ENCODE data around the gene CLOCK. TPM values are rescaled to one million over a fixed set of nuclear protein-coding genes. Genes with fewer than 3 reads are reported as not detected.

Gene CLOCK
- polyA plus RNA-seq, 2 of the 4 experiments (the other 2 are of a cell fraction), result 6.6 to 14.2 TPM

DNA sequence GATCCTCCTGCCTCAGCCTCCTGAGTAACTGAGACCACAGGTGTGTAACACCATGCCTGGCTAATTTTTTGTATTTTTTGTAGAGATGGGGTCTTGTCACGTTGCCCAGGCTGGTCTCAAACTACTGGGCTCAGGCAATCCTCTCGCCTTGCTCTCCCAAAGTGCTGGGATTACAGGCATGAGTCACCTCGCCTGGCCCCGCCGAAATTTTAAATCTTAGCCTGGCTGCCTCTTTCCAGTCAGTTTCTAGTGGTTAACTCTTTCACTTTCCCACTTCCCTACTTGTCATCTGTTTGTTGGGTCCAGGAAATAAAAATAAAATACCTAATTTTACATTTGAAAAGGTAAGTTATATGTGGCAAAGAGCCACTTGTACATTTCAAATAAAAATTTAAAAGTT, 88.5 kb downstream of the CLOCK start:
- H3K9me3 ChIP-seq, result no peaks in the 10 kb centered on the region
- ChIA-PET CTCF (no interaction called here), POLR2A (no interaction called here)
- FAIRE-seq, result no peak
- TF ChIP-seq ZNF302 (CRISPR knock-in tag; IDR thresholded peaks at IDR 0.05) (no peak), NPAS2 (CRISPR knock-in tag; IDR thresholded peaks at IDR 0.05; ENCODE audit: borderline replicate concordance) (no peak), POLR2A (IDR thresholded peaks at IDR 0.05; ENCODE audit: low read length) (no peak), MAFK (IDR thresholded peaks at IDR 0.05; ENCODE audit: partially characterized antibody) (no peak), SREBF2 (IDR thresholded peaks at IDR 0.05) (no peak), RARB (CRISPR knock-in tag; IDR thresholded peaks at IDR 0.05) (no peak), EP300 (IDR thresholded peaks at IDR 0.05) (no peak), ZSCAN20 (CRISPR knock-in tag; IDR thresholded peaks at IDR 0.05) (no peak), GATA3 (IDR thresholded peaks at IDR 0.05; ENCODE audit: borderline replicate concordance) (no peak), JUNB (IDR thresholded peaks at IDR 0.05) (no peak), NR3C1 (IDR thresholded peaks at IDR 0.05) (no peak), ZFP36 (IDR thresholded peaks at IDR 0.05; ENCODE audit: borderline replicate concordance, partially characterized antibody) (no peak), CBX2 (IDR thresholded peaks at IDR 0.05; ENCODE audit: borderline replicate concordance, low read depth) (no peak), MYC (IDR thresholded peaks at IDR 0.05; ENCODE audit: borderline replicate concordance, low read length) (no peak), EHMT2 (IDR thresholded peaks at IDR 0.05; ENCODE audit: low read depth) (no peak), PHF8 (IDR thresholded peaks at IDR 0.05; ENCODE audit: borderline replicate concordance, low read depth) (no peak), FOSL2 (IDR thresholded peaks at IDR 0.05) (no peak), FOSL2 (CRISPR knock-in tag; IDR thresholded peaks at IDR 0.05) (no peak)
- TF ChIP-seq, protein P1, sequence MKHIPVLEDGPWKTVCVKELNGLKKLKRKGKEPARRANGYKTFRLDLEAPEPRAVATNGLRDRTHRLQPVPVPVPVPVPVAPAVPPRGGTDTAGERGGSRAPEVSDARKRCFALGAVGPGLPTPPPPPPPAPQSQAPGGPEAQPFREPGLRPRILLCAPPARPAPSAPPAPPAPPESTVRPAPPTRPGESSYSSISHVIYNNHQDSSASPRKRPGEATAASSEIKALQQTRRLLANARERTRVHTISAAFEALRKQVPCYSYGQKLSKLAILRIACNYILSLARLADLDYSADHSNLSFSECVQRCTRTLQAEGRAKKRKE (CRISPR knock-in tag; IDR thresholded peaks at IDR 0.05; ENCODE audit: low read depth), result no peak
- TF ChIP-seq, protein P2, sequence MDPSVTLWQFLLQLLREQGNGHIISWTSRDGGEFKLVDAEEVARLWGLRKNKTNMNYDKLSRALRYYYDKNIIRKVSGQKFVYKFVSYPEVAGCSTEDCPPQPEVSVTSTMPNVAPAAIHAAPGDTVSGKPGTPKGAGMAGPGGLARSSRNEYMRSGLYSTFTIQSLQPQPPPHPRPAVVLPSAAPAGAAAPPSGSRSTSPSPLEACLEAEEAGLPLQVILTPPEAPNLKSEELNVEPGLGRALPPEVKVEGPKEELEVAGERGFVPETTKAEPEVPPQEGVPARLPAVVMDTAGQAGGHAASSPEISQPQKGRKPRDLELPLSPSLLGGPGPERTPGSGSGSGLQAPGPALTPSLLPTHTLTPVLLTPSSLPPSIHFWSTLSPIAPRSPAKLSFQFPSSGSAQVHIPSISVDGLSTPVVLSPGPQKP (IDR thresholded peaks at IDR 0.05; ENCODE audit: low read depth, low read length), result no peak
- no peak overlapping the region for H3K4me2 ChIP-seq
- DNase-seq (ENCODE audit: low read depth in 1 of 2, low spot score in 1 of 2), result no peak
- H3K4me3 ChIP-seq, result no peak overlapping the region
- no peak for ATAC-seq
- H3K27ac ChIP-seq, result no peak overlapping the region
- no peaks in the 10 kb centered on the region for H3K4me1 ChIP-seq
- WGBS (ENCODE audit: missing lambda C conversion rate), result 82% methylated on average over 5 of the region's 5 CpGs

DNA sequence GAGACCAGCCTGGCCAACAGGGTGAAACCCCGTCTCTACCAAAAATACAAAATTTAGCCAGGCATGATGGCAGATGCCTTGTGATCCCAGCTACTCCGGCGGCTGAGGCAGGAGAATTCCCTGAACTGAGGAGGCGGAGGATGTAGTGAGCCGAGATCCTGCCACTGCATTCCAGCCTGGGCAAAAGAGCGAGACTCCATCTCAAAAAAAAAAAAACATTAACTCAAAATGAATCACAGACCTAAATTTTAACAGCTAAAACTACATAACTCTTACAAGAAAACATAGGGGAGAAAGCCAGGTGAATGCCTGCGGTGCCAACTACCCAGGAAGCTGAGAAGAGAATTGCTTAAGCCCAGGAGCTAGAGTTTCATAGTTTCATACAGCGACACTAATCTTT, 96.1 kb downstream of the CLOCK start:
- no peak for TF ChIP-seq JUN (IDR thresholded peaks at IDR 0.05)
- TF ChIP-seq TP53 (CRISPR knock-in tag; IDR thresholded peaks at IDR 0.05), result no peak
- no peak for TF ChIP-seq MYC (IDR thresholded peaks at IDR 0.05; ENCODE audit: borderline replicate concordance, low read length)
- TF ChIP-seq NPAS2 (CRISPR knock-in tag; IDR thresholded peaks at IDR 0.05; ENCODE audit: borderline replicate concordance), result no peak
- TF ChIP-seq SMC3 (IDR thresholded peaks at IDR 0.05), result no peak
- no peak for TF ChIP-seq HOXB13 (CRISPR knock-in tag; IDR thresholded peaks at IDR 0.05; ENCODE audit: low read depth)
- TF ChIP-seq, protein P3, sequence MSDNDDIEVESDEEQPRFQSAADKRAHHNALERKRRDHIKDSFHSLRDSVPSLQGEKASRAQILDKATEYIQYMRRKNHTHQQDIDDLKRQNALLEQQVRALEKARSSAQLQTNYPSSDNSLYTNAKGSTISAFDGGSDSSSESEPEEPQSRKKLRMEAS (IDR thresholded peaks at IDR 0.05), result no peak
- TF ChIP-seq, protein P4, sequence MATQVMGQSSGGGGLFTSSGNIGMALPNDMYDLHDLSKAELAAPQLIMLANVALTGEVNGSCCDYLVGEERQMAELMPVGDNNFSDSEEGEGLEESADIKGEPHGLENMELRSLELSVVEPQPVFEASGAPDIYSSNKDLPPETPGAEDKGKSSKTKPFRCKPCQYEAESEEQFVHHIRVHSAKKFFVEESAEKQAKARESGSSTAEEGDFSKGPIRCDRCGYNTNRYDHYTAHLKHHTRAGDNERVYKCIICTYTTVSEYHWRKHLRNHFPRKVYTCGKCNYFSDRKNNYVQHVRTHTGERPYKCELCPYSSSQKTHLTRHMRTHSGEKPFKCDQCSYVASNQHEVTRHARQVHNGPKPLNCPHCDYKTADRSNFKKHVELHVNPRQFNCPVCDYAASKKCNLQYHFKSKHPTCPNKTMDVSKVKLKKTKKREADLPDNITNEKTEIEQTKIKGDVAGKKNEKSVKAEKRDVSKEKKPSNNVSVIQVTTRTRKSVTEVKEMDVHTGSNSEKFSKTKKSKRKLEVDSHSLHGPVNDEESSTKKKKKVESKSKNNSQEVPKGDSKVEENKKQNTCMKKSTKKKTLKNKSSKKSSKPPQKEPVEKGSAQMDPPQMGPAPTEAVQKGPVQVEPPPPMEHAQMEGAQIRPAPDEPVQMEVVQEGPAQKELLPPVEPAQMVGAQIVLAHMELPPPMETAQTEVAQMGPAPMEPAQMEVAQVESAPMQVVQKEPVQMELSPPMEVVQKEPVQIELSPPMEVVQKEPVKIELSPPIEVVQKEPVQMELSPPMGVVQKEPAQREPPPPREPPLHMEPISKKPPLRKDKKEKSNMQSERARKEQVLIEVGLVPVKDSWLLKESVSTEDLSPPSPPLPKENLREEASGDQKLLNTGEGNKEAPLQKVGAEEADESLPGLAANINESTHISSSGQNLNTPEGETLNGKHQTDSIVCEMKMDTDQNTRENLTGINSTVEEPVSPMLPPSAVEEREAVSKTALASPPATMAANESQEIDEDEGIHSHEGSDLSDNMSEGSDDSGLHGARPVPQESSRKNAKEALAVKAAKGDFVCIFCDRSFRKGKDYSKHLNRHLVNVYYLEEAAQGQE (IDR thresholded peaks at IDR 0.05), result no peak
- TF ChIP-seq EHF (CRISPR knock-in tag; IDR thresholded peaks at IDR 0.05), result no peak
- TF ChIP-seq CHD4 (IDR thresholded peaks at IDR 0.05; ENCODE audit: borderline replicate concordance), result no peak
- TF ChIP-seq FOSB (CRISPR knock-in tag; IDR thresholded peaks at IDR 0.05), result no peak
- no peak for TF ChIP-seq HEYL (CRISPR knock-in tag; IDR thresholded peaks at IDR 0.05)
- no peak for TF ChIP-seq ZC3H11A (IDR thresholded peaks at IDR 0.05)
- TF ChIP-seq, protein P1 (CRISPR knock-in tag; IDR thresholded peaks at IDR 0.05; ENCODE audit: low read depth), result no peak
- TF ChIP-seq, protein P2 (IDR thresholded peaks at IDR 0.05; ENCODE audit: low read depth, low read length), result no peak
- no peak for TF ChIP-seq NFE2L2 (conservative IDR thresholded peaks at IDR 0.05; ENCODE audit: low read length)
- no peak for TF ChIP-seq RNF2 (IDR thresholded peaks at IDR 0.05; ENCODE audit: borderline replicate concordance, low read depth)
- no peak for TF ChIP-seq ZNF302 (CRISPR knock-in tag; IDR thresholded peaks at IDR 0.05)
- TF ChIP-seq FOXS1 (CRISPR knock-in tag; IDR thresholded peaks at IDR 0.05), result no peak
- ChIA-PET CTCF (no interaction called here), POLR2A (no interaction called here)
- FAIRE-seq, result no peak
- H3K9me3 ChIP-seq, result no peaks in the 10 kb centered on the region
- ATAC-seq, result no peak
- H3K27ac ChIP-seq, result no peak overlapping the region
- no peak overlapping the region for H3K4me2 ChIP-seq
- H3K4me1 ChIP-seq, result no peaks in the 10 kb centered on the region
- no peak overlapping the region for H3K4me3 ChIP-seq
- no peak for DNase-seq (ENCODE audit: low read depth in 1 of 2, low spot score in 1 of 2)
- WGBS (ENCODE audit: missing lambda C conversion rate), result 77% methylated on average over 8 of the region's 8 CpGs
